ENCODE data around the gene OR6Q1.

- TF ChIP-seq EZH2 (IDR thresholded peaks at IDR 0.05; ENCODE audit: insufficient read depth, poor library complexity, severe bottlenecking) (no peak), EZH2phosphoT487 (IDR thresholded peaks at IDR 0.05; ENCODE audit: insufficient read depth, low read depth) (no peak)
Measured at GRCh38 chr11:58023435-58023931, 7.3 kb upstream of the OR6Q1 start, which contains the start of gene OR9Q1.

Measured in GM23248 (cell line).